Subcutaneous abdominal adipose tissue (tissue), 5 donors: ENCODE results near the gene CALN1.

Experiments used
- H3K27ac ChIP-seq: one replicate; pipeline ENCODE4 v1.7.0; 2013; ENCODE audit warnings: low read depth, mild to moderate bottlenecking, inconsistent platforms, low read length, moderate library complexity
- H3K27me3 ChIP-seq, 5 donors: one replicate each; pipeline ENCODE4 v1.7.0; 2013; ENCODE audit warnings: low read length in 5 of 5, inconsistent platforms in 1 of 5; ENCODE audit not compliant: control insufficient read depth in 5 of 5, insufficient read depth in 4 of 5
- H3K36me3 ChIP-seq, 5 donors: one replicate each; pipeline ENCODE4 v1.7.0; 2013; ENCODE audit warnings: low read length in 5 of 5; ENCODE audit not compliant: control insufficient read depth in 5 of 5, insufficient read depth in 5 of 5
- H3K4me1 ChIP-seq, 5 donors: one replicate each; pipeline ENCODE4 v1.7.0; 2013; ENCODE audit warnings: low read length in 5 of 5, mild to moderate bottlenecking in 3 of 5, moderate library complexity in 1 of 5; ENCODE audit not compliant: control insufficient read depth in 5 of 5, insufficient read depth in 5 of 5
- H3K4me3 ChIP-seq, 5 donors: one replicate each; pipeline ENCODE4 v1.7.0; 2013; ENCODE audit warnings: low read length in 5 of 5, low read depth in 1 of 5
- H3K9ac ChIP-seq, 5 donors: one replicate each; pipeline ENCODE4 v1.7.0; 2013; ENCODE audit warnings: low read length in 5 of 5, mild to moderate bottlenecking in 4 of 5, moderate library complexity in 3 of 5
- H3K9me3 ChIP-seq, 5 donors: one replicate each; pipeline ENCODE4 v1.7.0; 2013; ENCODE audit warnings: low read length in 5 of 5; ENCODE audit not compliant: control insufficient read depth in 5 of 5
- donor health status: healthy.
- donor health status: healthy.
- donor health status: healthy.
- donor health status: healthy.
- donor health status: healthy.

The CALN1 gene

DNA sequence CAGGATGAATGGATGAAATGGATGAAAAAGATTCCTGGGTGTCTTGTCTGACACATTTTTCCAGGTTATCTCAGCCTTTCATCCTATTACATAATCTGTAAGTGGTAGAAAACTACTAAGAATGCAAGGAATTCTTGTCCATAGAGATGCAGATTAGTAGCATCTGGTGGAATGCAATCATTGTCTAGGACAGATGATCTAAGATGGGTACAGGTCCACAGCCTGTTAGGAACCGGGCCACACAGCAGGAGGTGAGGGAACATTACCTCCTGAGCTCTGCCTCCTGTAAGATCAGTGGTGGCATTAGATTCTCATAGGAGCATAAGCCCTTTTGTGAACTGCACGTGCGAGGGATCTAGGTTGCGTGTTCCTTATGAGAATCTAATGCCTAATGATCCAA is 225.0 kb downstream of the CALN1 start:
- no peak overlapping the region for H3K27ac ChIP-seq
- H3K9ac ChIP-seq, result no peak overlapping the region

DNA sequence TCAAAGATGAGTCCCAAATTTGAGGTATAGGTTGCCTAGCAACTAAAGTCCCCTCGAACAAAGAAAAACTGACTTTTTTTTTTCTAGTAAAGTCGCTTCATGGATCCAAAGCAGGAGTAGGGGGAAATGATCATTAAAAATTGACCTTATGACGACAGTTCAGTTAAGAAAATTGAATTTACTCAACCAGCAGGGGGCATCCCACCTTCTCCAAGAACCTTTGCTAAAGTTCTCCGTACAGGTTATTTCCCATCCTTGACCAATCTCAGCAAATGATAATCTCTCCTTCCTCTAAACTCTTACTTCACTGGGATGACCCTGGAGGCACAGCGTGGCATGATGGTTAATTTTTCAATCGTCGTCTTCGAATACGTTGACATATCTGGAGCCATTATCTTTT is 228.3 kb downstream of the CALN1 start:
- no peaks in the 10 kb centered on the region for H3K27me3 ChIP-seq
- H3K36me3 ChIP-seq, result no peaks in the 10 kb centered on the region
- H3K4me3 ChIP-seq, result no peak overlapping the region
- peaks cover 0 to 1% (median 0%) of the 10 kb centered on the region in 5 donors for H3K4me1 ChIP-seq
- H3K9me3 ChIP-seq, result no peaks in the 10 kb centered on the region
- no peak overlapping the region for H3K9ac ChIP-seq
- no peak overlapping the region for H3K27ac ChIP-seq

More for the DNA sequence above, 225.0 kb downstream of the CALN1 start:
- Histone ChIP-seq H3K4me1 (peaks cover 0 to 1% (median 0%) of the 10 kb centered on the region in 5 donors), H3K4me3 (no peak overlapping the region), H3K36me3 (no peaks in the 10 kb centered on the region), H3K9me3 (no peaks in the 10 kb centered on the region), H3K27me3 (no peaks in the 10 kb centered on the region)

- H3K4me3 ChIP-seq, result no peak overlapping the region
- H3K9ac ChIP-seq, result no peak overlapping the region
- no peaks in the 10 kb centered on the region for H3K9me3 ChIP-seq
These were observed 230.1 kb downstream of the CALN1 start for GRCh38 chr7:72182036-72182435.

DNA sequence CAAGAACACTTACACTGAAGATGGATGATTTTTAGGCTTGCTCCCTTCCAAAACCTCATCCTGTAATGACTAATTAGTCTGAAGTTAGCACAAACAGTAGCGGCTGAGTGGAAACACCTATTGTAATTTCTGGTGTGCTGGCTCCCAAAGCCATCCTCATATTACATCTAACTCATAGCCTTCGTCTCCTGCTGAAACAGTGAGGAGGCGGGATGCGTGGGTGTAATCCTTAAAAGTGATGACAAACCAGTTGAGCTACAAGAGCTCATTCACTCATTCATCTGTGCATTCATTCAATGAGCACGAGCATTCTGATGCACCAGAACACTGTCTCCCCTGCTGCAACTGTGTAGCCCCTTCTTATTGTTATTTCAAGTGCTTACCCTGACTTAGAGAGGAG is 235.3 kb downstream of the CALN1 start:
- Histone ChIP-seq H3K9me3 (peaks cover 2 to 19% (median 12%) of the 10 kb centered on the region in 5 donors), H3K9ac (no peak overlapping the region), H3K4me1 (no peaks in the 10 kb centered on the region), H3K4me3 (no peak overlapping the region), H3K27ac (no peak overlapping the region), H3K27me3 (no peaks in the 10 kb centered on the region), H3K36me3 (no peaks in the 10 kb centered on the region)

More at GRCh38 chr7:72182036-72182435, 230.1 kb downstream of the CALN1 start:
- H3K36me3 ChIP-seq, result no peaks in the 10 kb centered on the region
- H3K4me1 ChIP-seq, result peaks cover 0 to 1% (median 0%) of the 10 kb centered on the region in 5 donors
- no peaks in the 10 kb centered on the region for H3K27me3 ChIP-seq
- no peak overlapping the region for H3K27ac ChIP-seq

- Histone ChIP-seq H3K9me3 (peaks cover 2 to 21% (median 14%) of the 10 kb centered on the region in 5 donors), H3K9ac (no peak overlapping the region), H3K4me1 (no peaks in the 10 kb centered on the region), H3K27ac (no peak overlapping the region), H3K4me3 (no peak overlapping the region), H3K27me3 (no peaks in the 10 kb centered on the region), H3K36me3 (no peaks in the 10 kb centered on the region)
These were observed 241.7 kb downstream of the CALN1 start for GRCh38 chr7:72170475-72170874.

DNA sequence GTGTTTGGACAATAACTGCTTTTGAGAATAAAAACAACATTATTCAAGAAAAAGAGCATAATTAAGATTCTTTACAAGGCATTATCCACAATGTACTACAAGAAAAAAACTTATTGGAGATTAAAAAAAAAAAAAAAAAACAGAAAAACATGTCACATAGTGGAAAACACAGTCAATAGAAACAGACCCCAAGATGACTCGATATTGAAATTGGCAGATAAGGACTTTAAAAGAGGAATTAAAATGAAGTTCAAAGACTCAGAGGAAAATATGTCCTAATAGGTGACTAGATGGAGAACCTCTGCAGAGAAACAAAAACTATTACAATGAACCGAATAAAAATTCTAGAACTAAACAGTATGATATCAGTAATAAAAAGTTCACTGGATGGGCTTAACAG is 248.9 kb downstream of the CALN1 start:
- H3K4me3 ChIP-seq, result no peak overlapping the region
- no peak overlapping the region for H3K27ac ChIP-seq
- no peaks in the 10 kb centered on the region for H3K4me1 ChIP-seq
- H3K27me3 ChIP-seq, result peaks cover 0 to 4% (median 0%) of the 10 kb centered on the region in 5 donors
- peaks cover 2 to 29% (median 17%) of the 10 kb centered on the region in 5 donors for H3K9me3 ChIP-seq
- no peaks in the 10 kb centered on the region for H3K36me3 ChIP-seq
- H3K9ac ChIP-seq, result no peak overlapping the region

DNA sequence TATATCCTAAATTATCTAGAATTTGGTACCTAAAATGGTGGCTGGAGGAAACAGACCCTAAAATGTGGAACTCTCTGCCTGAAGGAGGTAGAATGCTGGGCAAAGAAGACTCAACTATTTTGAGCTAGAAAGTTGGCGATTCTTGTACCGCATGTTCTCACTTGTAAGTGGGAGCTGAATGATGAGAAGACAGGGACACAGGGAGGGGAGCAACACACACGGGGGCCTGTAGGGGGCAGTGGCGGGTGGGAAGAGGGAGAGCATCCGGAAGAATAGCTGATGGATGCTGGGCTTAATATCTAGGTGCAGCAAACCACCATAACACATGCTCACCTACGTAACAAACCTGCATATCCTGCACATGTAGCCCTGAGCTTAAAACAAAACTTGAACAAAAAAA is 250.6 kb downstream of the CALN1 start:
- Histone ChIP-seq H3K9ac (no peak overlapping the region), H3K9me3 (peaks cover 2 to 29% (median 17%) of the 10 kb centered on the region in 5 donors), H3K36me3 (no peaks in the 10 kb centered on the region), H3K4me1 (no peaks in the 10 kb centered on the region), H3K4me3 (no peak overlapping the region), H3K27me3 (peaks cover 0 to 4% (median 0%) of the 10 kb centered on the region in 5 donors), H3K27ac (no peak overlapping the region)

DNA sequence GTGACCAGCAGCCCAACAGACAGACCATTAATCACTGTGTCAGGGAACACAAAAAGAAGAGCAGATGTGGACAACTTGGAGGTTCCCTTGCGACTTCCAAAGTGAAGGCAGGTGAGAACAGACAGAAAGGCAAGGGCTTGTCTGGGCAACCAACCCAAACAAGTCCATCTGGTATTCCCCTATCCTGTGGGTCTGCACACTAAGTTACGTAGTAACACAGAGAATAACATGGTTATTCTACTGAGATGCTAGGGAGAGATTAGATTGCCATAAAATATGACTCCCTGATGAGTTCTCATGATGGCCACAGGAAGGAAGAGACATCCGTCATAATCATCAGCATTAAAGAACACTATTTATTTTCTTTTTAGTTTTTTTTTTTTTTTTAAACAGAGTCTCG is 252.2 kb downstream of the CALN1 start:
- Histone ChIP-seq H3K9me3 (peaks cover 2 to 29% (median 17%) of the 10 kb centered on the region in 5 donors), H3K27ac (no peak overlapping the region), H3K36me3 (no peaks in the 10 kb centered on the region), H3K4me3 (no peak overlapping the region), H3K9ac (no peak overlapping the region), H3K4me1 (no peaks in the 10 kb centered on the region), H3K27me3 (peaks cover 0 to 4% (median 0%) of the 10 kb centered on the region in 5 donors)

GRCh38 chr7:72156671-72157070 is 255.5 kb downstream of the CALN1 start:
- no peaks in the 10 kb centered on the region for H3K36me3 ChIP-seq
- H3K9me3 ChIP-seq, result peaks cover 0 to 11% (median 3%) of the 10 kb centered on the region in 5 donors
- H3K4me3 ChIP-seq, result no peak overlapping the region
- H3K9ac ChIP-seq, result no peak overlapping the region
- no peak overlapping the region for H3K27ac ChIP-seq
- peaks cover 0 to 4% (median 0%) of the 10 kb centered on the region in 5 donors for H3K27me3 ChIP-seq
- H3K4me1 ChIP-seq, result peaks cover 4 to 13% (median 12%) of the 10 kb centered on the region in 5 donors

DNA sequence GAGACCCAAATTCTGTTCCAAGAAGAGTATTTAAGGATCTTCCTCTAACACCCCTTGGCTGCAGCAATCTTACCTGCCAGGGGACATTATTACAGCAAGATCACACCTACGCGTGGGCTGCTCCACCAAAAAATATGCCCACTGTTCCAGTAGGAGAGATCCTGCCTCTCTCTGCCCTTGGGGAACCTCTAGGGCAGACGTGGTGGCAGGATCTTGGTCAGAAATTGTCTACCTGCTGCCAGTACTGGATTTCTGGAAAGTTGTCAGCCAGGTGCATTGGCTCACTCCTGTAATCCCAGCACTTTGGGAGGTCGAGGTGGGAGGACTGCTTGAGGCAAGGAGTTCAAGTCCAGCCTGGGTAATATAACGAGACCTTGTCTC is 259.0 kb downstream of the CALN1 start:
- Histone ChIP-seq H3K9ac (no peak overlapping the region), H3K4me3 (no peak overlapping the region), H3K9me3 (no peaks in the 10 kb centered on the region), H3K4me1 (peaks cover 4 to 13% (median 12%) of the 10 kb centered on the region in 5 donors), H3K36me3 (no peaks in the 10 kb centered on the region), H3K27ac (no peak overlapping the region), H3K27me3 (no peaks in the 10 kb centered on the region)
